ENCODE data around the gene LNX1.

The LNX1 gene

DNA sequence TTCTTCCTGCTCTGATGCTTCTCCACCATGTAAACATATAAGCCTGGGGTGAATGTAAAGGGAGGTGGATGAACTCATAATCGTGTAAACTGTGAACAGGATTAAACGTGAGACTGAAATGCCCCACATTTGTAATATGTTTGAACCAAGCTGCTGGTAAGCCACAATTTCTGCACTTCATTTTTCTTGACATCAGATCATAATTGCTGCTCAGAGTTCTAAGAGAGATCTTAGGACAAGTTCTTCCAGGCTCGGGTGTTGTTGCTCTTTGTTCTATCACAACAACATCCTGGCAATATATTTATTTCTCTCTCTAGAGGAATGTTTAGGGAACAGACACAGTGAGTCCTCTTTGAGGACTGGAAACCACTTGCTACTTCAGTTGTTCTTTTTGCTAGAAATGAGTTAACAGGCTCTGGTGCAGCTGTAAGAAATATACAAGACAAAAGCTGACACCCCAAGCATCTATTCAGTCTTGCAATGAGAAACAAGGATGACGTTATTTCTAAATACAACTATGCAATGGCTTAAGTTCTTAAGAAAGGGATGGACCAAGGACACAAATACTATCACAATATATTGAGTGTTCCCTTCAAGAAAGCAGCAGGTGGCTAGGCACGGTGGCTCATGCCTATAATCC lies 59.6 kb downstream of the LNX1 start:
- no peak for DNase-seq

DNA sequence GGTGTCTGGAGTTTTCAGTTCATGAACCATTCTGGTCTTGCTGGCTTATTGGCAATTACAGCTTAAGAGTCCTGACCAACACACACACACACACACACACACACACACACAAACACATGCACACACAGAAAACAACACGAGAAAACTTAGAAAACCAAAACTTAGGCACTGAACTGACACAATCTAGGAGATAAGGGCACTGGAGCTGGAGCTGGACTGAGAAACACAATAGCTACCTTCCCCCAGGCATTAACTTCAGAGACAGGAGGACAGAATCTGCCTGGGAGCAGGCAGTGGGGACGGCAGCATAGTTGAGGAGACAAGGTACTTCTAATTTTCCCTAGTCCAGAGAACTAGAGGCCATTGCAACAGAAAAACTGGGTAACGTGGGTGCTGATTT lies 62.3 kb downstream of the LNX1 start:
- DNase-seq: no peak

DNA sequence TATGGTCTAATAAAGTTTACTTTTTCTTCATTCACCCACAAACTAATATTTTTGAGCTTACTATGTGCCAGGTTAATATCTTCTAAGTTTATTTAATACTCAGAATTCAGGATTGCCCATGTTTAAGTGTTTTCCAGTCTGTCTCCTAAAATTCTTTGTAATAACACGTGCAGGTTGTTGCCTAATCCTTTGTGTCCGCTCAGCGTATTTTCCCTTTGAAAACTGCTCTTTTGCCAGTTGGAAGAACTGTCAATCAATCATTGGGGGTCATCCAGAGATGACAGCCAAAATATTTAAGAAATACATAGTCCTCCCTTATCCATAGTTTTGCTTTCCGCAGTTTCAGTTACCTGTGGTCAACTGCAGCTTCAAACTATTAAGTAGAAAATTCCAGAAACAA lies 63.4 kb downstream of the LNX1 start:
- DNase-seq: no peak

DNA sequence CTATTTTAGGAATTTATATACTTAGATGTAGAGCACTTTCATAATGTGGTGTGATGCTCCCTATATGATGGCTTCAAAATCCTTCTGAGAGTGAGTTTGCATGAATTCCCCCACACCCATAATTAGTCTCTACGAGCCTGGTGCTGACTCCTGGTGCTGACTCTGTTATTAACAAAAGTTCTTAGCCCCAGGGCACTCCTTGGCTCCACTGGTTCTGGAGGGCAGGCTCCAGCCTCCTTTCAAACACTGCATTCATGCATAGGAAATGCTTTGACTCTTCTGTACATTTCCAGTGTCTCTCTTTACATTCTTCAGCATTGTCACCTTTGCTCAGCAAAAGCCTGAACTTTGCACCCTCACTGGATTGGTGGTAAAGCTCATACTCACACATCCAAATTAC lies 64.0 kb downstream of the LNX1 start:
- DNase-seq: no peak

DNA sequence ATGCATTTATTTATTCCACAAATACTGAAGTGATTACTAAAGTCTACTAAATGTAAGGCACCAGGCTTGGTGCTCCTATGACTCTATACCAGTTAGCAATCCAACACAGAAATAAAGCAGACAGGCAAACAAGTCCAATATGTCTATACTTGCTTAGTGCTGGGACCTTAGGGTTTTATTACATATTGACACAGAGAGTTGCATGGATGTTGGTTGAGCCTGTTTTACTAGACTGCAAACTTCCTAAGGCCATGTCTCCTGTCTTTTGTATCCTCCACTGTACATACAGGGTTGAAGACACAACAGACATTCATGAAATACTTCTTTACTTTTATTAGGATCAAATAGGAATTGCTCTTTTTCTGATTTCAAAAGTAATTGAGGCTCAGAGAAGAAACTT lies 69.0 kb downstream of the LNX1 start:
- DNase-seq: no peak

DNA sequence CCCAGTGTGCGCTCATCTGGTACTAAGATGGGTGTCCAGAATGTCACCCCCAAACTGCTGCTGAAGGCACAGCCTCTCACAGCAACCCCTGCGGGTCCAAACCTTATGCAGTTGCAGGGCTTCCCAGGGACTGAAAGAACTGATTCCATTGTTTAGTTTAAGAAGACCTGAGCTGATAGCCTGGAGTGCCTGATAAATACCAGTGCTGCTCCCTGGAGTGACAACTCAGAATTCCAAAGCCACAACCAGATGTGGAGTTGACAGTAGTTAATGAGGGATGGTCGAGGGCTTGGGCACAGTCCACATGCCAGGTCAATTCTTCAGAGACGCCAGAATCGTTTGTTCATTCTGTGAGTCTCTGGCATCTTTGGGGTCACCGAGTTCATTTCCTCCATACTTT lies 71.2 kb downstream of the LNX1 start:
- no peak for DNase-seq

DNA sequence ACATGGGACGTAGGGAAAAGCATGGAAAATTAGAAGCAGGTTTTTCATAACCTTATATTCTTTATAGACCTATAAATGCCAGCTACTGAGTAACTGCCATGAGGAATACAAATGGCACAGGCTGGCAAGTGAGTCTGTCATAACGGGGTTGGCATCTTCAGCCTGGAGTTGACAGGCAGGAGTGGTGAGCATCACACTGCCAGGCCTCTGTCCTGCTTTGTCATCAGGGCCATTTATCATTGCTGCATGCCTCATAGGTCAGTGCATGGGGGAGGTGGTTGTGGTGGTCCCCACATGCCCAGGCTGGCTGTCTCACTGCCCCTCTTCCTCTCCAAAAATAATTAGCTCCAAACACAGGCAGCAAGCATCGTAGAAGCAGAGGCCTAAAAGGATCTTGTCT lies 72.5 kb downstream of the LNX1 start:
- no peak for DNase-seq

DNA sequence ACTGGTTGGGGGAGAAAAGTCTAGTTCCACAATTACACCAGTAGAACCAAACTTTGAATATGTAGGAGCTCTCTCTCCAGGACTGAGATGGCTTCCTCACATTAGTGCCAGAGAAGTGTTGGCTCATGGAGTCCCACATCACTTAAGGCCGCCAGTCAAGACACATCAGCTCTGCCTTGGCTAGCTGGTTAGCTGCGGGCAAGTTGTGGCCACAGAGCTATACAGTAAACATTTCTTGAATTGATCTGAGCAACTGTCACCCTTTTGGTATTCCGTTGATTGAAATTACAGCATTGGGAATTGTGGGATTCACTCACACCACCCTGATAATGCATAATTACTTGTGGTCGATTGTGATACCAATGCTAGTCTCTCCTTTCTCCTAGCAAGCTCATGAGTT lies 76.2 kb downstream of the LNX1 start:
- no peak for DNase-seq

DNA sequence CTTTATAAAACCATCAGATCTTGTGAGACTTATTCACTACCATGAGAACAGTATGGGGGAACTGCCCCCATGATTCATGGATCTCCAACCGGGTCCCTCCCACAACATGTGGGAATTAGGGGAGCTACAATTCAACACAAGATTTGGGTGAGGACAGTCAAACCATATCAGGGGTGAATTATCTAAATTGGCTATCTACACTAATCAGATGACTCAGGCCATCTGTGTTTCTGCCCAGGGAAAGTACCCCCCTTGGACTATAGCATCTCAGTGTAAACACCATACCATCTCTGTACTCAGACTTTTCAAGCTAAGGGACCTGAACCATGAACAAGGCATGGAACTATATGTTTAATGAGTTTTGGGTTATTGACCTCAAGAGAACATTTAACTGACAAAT lies 76.8 kb downstream of the LNX1 start:
- no peak for DNase-seq

DNA sequence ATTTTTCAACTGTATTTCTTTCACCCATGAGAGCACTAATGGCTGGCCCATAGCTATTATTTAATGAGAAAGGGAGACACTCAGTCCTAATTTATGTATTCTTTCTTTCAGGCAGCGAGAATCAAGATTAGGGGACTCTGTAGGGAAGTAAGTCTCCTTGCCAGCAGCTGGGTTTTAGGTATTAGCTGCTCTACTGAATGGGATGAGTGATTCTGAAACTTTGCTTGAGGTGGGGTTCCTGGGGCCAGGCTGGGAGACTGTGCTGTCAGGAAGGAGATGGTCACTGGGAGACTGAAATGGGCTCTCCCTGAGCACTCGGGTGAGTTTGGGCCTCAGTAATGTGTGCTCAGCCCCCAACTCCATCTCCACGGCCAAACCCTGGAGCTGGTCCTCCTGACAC lies 78.7 kb downstream of the LNX1 start:
- DNase-seq: no peak

DNA sequence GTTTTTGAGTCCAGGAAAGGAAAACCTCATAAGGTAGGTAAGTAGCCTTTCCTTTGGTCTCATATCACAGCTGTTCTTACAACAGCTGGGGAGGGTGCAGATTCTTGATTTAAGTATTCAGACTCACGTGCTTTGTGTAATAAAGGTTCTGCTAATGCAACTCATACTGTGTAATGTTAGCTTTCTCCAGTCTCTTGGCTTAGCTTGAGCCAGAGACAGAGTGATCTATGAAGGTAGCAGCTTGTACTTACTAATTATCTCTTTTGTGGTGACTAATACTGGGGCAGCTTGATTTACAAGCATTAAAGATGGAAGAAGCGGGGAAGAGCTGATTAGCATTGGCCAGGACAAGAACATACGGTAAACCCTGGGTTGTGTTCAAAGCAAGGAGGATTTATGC lies 80.3 kb downstream of the LNX1 start:
- DNase-seq: no peak

DNA sequence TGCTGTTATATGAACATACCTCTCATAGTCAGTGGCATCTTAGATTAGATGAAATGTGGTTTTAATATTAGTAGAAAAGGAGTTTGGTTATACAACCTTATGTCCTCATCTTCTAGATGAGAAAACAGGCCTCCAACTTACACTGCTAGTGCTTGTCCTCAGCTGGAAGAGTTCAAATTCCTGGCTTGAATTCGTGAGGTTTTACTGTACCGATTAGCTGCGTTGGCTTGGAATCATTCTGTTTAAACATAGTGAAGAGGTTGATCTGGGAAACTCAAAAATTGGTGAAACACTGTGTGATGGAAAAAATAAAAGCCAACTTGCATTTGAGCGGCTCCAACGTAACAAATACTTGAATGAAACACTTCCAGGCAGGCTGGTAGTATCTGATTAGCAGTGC lies 81.0 kb downstream of the LNX1 start:
- no peak for DNase-seq

DNA sequence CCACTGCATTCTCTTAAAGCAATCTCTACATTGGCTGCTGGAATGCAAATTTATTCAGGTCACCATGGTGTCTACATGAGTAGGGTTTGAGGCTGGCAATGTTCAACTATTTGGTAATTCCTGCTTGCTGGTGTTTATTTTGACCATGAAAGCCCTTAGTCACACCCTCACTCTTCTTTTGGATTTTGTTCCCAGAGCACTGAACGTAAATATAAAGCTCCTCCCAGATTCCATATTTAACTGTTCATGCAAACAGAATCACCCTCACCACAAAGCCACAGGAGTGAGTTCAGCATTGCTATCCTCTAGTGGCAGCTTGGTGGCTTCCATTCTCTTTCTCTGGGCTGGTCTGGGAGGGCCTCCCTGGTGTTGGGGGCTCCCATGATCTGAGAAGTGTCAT lies 82.8 kb downstream of the LNX1 start:
- DNase-seq: no peak

DNA sequence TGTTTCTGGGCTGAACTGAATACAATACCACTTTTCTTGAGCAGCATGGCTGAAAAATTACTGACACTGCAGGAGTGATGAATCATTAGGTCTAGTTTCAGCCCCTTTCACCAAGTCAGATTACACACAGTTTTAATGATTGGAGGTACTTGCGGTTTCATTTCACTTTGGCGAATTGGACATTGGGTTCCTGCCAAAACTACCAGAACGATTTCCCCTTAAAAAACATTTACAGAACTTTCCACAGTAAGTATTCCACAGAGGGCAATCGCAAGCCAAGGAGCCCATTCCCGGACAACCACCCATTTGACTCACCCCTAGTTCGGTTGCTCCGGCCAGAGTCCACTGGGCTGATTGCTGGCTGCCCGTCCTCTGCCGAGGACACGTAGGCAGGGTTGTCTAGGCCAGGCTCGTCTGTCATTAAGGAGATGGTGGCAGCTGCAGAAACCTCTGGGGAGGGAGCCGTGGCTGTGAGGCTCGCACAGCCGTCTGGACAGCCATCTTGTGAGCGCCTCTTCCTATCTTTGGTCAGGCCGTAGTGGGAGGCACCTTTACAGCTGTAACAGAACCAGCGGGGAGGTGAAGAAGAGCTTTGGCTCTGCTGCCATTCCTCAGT lies 83.5 kb downstream of the LNX1 start:
- no peak for DNase-seq

DNA sequence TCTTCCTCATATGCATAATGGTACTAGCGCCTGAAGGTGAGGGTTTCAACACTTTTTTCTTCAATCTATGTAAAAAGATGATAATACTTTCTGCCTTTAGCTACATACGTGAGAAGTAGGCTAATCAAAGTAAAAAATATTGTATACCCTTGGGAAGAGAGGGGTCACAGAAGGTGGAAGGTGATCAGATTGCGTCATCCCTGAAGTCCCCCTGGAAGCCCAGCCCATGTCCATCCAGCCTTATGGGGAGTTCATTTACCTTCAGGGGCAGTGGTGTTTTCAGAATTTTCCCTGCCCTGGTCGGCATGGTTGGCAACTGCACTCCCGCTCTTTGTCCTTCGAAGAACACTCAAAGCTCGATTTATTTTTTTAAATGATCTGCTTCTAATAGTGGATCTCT lies 84.2 kb downstream of the LNX1 start:
- DNase-seq: no peak

DNA sequence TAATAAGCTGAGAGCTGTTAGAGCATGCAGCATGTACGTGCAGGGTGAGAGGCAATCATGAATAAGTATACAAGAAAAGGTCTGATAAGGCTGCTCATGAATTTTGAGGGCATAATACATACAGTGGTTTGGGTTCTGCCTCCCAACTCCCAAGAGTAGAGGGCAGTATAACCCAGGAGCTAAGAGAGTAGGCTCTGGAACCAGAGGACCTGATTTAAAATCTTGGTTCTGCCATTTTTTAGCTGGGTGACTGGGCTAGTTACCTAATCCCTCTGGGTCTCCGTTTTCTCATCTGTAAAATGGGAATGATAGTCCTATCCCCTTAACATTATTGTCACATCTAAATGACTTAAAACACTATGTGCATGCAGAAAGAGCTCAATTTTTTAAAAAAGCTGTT lies 85.3 kb downstream of the LNX1 start:
- no peak for DNase-seq

DNA sequence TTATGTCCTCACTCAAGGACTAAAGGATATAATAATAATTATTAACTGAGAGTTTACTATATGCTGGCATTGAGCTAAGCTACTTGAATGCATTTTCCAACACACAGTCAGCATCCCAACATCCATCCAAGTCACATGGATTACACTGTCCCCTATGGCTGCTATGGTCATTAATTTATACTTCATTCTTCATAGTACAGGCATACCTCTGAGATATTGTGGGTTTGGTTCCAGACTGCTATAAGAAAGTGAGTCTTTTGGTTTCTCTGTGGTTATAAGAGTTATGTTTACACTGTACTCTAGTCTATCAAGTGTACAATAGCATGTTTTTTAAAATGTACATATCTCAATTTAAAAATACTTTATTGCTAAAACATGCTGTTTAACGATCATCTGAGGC lies 89.2 kb downstream of the LNX1 start:
- DNase-seq: no peak

DNA sequence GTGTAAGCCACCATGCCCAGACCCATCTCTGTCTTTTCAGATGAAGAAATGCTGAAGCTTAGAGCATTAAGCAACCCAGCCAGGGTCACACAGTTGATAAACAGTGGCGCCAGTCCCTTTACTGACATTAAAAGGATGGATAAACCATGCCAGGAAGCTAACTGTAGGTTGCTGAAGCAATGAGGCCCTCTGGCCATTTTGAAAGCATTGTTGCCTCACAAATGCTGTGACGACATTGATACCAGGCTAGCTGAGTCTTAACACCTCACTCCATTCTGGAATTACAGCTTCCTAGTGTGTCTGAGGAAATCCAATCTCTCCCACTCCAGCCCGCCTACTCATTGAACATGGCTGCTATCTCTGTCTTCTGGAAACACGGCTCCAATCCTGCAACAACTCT lies 89.7 kb downstream of the LNX1 start:
- DNase-seq: no peak

DNA sequence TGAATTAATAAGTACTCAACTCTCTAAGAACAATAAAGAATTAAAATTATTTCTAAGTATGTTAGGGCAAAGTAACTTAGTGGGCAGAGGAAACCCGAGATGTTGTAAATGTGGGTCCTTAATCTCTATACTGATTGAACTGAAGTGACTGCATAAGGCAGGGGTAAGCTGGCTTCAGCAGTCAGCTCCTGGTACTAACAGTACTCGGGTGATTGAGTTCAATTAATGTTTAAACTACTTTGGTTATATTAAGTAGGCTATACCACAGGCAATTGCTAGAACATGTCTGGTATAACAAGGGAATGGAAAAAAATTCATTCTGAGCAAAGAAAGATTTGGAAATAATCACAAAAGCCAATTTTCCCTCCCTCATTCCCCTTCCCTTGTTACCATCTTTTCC lies 90.7 kb downstream of the LNX1 start:
- DNase-seq: no peak

DNA sequence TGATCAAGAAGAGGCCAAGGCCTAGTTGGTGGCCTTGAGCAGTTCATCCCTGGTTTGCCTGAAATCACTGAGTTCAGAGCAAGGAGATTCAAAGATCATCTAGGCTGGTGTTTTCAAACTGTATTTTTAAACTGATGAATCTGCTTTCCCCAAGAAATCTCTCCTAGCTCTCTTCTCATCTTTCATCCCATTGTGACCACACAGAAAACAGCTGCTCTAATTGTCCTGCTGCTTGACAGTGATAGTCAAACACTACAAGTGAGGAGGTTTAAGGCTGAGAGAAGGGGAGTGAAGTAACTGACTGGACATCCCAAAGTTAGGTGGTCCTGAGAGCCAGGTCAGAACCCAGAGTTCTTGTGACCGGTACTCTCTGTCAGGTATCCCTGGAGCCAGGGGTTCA lies 91.5 kb downstream of the LNX1 start:
- no peak for DNase-seq

DNA sequence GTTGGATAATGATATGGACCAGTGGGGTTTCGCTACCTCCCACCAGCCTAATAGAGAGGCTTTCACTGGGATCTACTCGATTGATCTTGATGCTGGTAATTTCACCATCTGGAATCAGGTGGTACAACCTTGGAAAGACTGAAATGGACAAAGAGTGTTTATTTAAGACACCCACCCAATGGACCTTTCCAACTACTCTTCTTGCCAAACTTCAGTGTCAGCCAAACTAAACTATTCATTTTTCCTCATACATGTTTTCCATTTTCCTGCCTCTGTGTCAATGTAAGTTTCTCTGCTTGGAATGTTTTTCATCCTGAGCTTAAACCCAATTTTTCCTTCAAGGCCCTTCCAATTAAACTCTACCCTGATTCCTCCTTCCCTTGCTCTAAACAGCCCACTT lies 92.6 kb downstream of the LNX1 start:
- DNase-seq: no peak

DNA sequence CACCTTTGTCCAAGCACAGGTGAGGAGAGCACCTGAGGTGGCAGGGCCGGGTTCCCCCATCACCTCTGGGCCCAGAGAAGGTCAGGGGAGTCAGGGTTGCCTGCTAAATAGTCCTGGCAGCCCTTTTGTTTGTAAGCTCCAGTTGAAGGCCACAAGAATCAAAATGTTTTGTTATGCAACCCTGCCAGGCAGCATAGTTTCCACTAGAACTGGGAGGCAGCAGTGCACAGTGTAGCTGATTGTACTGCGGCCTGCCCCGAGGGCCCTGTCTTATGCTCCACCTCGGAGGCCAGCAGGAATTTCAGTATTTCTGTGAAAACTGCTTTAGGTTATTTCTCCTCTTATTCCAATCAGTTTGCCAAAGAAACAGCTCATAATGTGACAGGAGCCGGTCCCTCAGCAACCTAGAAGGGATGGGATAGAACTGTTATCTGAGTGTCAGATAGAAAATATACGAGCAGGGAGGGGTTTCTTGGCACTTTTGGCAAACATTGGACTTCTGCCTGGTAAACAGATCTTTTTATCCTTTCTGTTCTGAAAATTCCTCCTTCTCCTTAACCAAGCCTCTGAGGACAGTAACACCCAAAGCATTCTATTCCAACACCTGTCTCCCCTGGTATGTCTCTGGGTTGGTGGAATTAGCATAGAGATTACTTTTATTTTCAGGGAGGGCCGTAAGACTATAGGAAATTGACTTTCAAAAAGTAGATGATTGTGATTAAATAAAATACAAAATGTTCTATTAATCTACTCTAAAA lies 93.6 kb downstream of the LNX1 start:
- DNase-seq: no peak

DNA sequence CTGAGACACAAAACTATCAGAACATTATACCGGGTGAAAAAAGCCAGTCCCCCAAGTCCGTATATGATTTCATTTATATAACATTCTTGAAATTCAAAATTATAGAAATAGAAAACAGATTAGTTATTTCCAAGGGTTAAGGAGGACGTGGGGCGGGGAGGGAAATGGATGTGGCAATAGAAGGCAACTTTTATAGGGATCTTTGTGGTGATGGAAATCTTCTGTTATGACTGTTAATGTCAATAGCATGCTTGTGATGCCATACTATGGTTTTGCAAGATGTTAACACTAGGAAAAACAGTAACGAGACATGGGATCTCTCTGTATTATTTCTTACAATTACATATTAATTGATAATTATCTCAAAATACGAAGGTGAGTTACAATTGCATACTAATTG lies 96.4 kb downstream of the LNX1 start:
- DNase-seq: no peak

DNA sequence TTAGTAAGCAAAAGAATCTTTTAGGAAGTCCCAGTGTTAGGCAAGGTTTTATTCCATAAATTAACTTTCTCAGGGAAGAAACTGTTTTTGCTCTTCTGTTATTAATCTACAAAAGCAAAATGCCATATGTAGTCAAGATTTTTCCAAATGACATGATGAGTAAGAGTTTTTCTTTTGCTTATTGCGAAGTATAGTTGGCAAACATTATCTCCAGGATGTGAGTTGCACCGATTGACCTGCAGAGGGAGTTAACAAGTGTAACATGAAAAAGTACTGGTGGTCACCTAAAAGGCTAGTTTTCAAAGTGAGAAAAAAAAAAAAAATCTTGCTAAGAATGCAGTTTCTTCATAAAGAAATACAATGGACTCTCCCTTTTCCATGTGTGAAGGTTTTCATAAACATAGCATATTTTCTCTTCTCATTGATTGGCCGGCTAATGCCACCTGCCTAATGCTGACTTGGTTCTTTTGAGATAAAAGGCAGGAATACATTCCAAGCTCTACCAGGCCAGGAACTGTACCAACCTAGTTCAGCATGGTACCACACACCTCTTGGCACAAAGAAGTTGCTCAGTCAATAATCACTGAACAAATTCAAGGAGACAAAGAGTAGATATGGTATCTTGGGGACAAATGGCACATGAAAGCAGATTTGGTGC lies 100.2 kb downstream of the LNX1 start:
- DNase-seq: no peak

Measured in NCI-H2171 treated with DMSO at 0.1 percent for 48 hours (cell line).